Measurements from ENCODE around the gene CSRP2. TPM values are rescaled to one million over a fixed set of nuclear protein-coding genes. Genes with fewer than 3 reads are reported as not detected.

Gene CSRP2
- polyA plus RNA-seq, 3 donors: 0.07 TPM; not detected in 2

GRCh38 chr12:76874027-76874426, 4.8 kb downstream of the CSRP2 start:
- H4K20me1 ChIP-seq (ENCODE audit: insufficient read depth, low read length): no peaks in the 10 kb centered on the region
- H3K4me1 ChIP-seq (ENCODE audit: control insufficient read depth in 1 of 2, insufficient read depth in 2 of 2, low read length in 2 of 2): peaks cover 9 to 11% of the 10 kb centered on the region in 2 donors
- H2AFZ ChIP-seq (ENCODE audit: insufficient read depth, low read depth, low read length, poor library complexity, severe bottlenecking): no peak overlapping the region
- Mint-ChIP-seq H3K4me3 (no peak overlapping the region), H3K27me3 (ENCODE audit: low read depth in 3 of 3) (peaks cover 26 to 29% (median 28%) of the 10 kb centered on the region in 3 donors), H3K27ac (no peak overlapping the region), H3K4me1 (peaks cover 10% of the 10 kb centered on the region), H3K36me3 (peaks cover 0 to 3% of the 10 kb centered on the region in 2 donors), H3K9me3 (peaks cover 0 to 9% (median 3%) of the 10 kb centered on the region in 7 donors)
- peaks cover 23 to 28% of the 10 kb centered on the region in 2 donors for H3K27me3 ChIP-seq (ENCODE audit: control insufficient read depth in 2 of 2, insufficient read depth in 2 of 2, low read length in 2 of 2)
- no peak overlapping the region for H3K27ac ChIP-seq (ENCODE audit: low read depth in 1 of 2, low read length in 2 of 2)
- H3K36me3 ChIP-seq (replicated peaks in 1 of 2; ENCODE audit: control insufficient read depth in 1 of 2, insufficient read depth in 2 of 2, low read length in 2 of 2): no peaks in the 10 kb centered on the region
- H3K9me3 ChIP-seq (replicated peaks in 1 of 2; ENCODE audit: control insufficient read depth in 1 of 2, insufficient read depth in 1 of 2, low read length in 2 of 2): no peaks in the 10 kb centered on the region
- intact Hi-C loops (cut with micrococcal nuclease): no loop called here
- H3K9ac ChIP-seq (ENCODE audit: insufficient read depth, low read length, poor library complexity, severe bottlenecking): no peak overlapping the region
- H3K4me2 ChIP-seq (replicated peaks; ENCODE audit: extremely low read depth, low read length, poor library complexity, severe bottlenecking): no peak overlapping the region
- 67% methylated on average over 1 of the region's 3 CpGs for WGBS (ENCODE audit: insufficient coverage)
- no peak for TF ChIP-seq CTCF (IDR thresholded peaks at IDR 0.05)
- no peak overlapping the region for H3K4me3 ChIP-seq (replicated peaks in 1 of 3; ENCODE audit: low read depth in 2 of 3, low read length in 3 of 3)
- DNase-seq: no peak
- H3K79me2 ChIP-seq (ENCODE audit: insufficient read depth, low read length): no peaks in the 10 kb centered on the region

- no peaks in the 10 kb centered on the region for H4K20me1 ChIP-seq (ENCODE audit: insufficient read depth, low read length)
- no peaks in the 10 kb centered on the region for H3K4me1 ChIP-seq (ENCODE audit: control insufficient read depth in 1 of 2, insufficient read depth in 2 of 2, low read length in 2 of 2)
- DNase-seq: no peak
- Mint-ChIP-seq H3K9me3 (peaks cover 0 to 3% (median 0%) of the 10 kb centered on the region in 7 donors), H3K27ac (no peak overlapping the region), H3K27me3 (ENCODE audit: low read depth in 3 of 3) (peaks cover 13 to 16% (median 13%) of the 10 kb centered on the region in 3 donors), H3K36me3 (peaks cover 0 to 3% of the 10 kb centered on the region in 2 donors), H3K4me1 (no peaks in the 10 kb centered on the region), H3K4me3 (no peak overlapping the region)
- H3K4me3 ChIP-seq (replicated peaks in 1 of 3; ENCODE audit: low read depth in 2 of 3, low read length in 3 of 3): no peak overlapping the region
- no peak overlapping the region for H3K9ac ChIP-seq (ENCODE audit: insufficient read depth, low read length, poor library complexity, severe bottlenecking)
- intact Hi-C loops (cut with micrococcal nuclease): no loop called here
- H3K4me2 ChIP-seq (replicated peaks; ENCODE audit: extremely low read depth, low read length, poor library complexity, severe bottlenecking): no peak overlapping the region
- 100% methylated on average over 3 of the region's 5 CpGs for WGBS (ENCODE audit: insufficient coverage)
- H3K27me3 ChIP-seq (ENCODE audit: control insufficient read depth in 2 of 2, insufficient read depth in 2 of 2, low read length in 2 of 2): peaks cover 12% of the 10 kb centered on the region in 2 donors
- H3K79me2 ChIP-seq (ENCODE audit: insufficient read depth, low read length): no peaks in the 10 kb centered on the region
- no peak overlapping the region for H3K27ac ChIP-seq (ENCODE audit: low read depth in 1 of 2, low read length in 2 of 2)
- no peaks in the 10 kb centered on the region for H3K36me3 ChIP-seq (replicated peaks in 1 of 2; ENCODE audit: control insufficient read depth in 1 of 2, insufficient read depth in 2 of 2, low read length in 2 of 2)
- H2AFZ ChIP-seq (ENCODE audit: insufficient read depth, low read depth, low read length, poor library complexity, severe bottlenecking): no peak overlapping the region
- H3K9me3 ChIP-seq (replicated peaks in 1 of 2; ENCODE audit: control insufficient read depth in 1 of 2, insufficient read depth in 1 of 2, low read length in 2 of 2): no peaks in the 10 kb centered on the region
- no peak for TF ChIP-seq CTCF (IDR thresholded peaks at IDR 0.05)
These were observed 6.4 kb downstream of the CSRP2 start for GRCh38 chr12:76872415-76872814.
